SU-DHL-6 (cell line): ENCODE results near the gene ABCB4.

Source experiments
- CTCF ChIP-seq: fragments of 200-600 bp; sonication (generic); IDR thresholded peaks from one replicate; pipeline ENCODE4 v1.5.1; 2017; ENCODE audit warnings: antibody characterized with exemption, mild to moderate bottlenecking, low read length, moderate library complexity; ENCODE audit not compliant: insufficient read depth, poor library complexity, severe bottlenecking
- EZH2phosphoT487 ChIP-seq: fragments of 200-600 bp; sonication (generic), shearing (Covaris generic); conservative IDR thresholded peaks from 2 replicates; pipeline ENCODE4 v1.6.1; 2018; ENCODE audit warnings: mild to moderate bottlenecking, antibody characterized with exemption, low read length, moderate library complexity, mixed read lengths

- TF ChIP-seq CTCF (no peak), EZH2phosphoT487 (no peak)
Observed at GRCh38 chr7:87452279-87452678, 23.2 kb downstream of the ABCB4 start.
